HS-27A (cell line): Measurements from ENCODE around the gene ACADSB.

Experiments used
- DNase-seq: peaks from one replicate; pipeline ENCODE4 v3.0.0-alpha.2; 2012; ENCODE audit warnings: low read depth, missing footprints

The ACADSB gene

DNA sequence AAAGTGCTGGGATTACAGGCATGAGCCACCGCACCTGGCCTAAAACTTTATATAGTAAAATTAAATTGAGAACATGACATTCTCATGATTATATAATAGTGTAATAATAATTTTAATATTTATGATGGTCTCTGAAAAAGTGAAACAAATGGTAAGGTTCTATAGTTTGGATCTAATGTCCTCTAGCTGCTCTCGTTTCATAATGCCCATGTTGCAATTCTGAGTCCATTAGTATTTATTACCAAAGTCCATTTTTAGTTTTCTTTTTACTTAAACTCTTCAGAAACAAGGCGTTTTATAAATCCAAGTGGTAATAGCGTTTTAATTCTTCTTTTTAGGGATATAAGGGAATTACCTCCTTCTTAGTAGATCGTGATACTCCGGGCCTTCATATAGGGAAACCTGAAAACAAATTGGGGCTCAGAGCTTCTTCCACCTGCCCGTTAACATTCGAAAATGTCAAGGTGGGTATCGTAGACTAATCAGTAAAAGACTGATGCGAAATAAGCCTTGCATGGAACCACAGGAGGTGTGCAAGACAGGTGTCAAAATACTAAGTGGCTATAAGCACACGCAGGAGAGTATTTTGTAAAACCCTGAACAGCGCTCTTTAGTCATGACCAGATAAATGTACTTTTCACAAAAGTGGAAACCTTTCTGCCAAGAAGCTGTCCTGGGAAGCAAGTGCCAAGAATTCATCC lies 34.1 kb downstream of the ACADSB start:
- DNase-seq, result no peak

DNA sequence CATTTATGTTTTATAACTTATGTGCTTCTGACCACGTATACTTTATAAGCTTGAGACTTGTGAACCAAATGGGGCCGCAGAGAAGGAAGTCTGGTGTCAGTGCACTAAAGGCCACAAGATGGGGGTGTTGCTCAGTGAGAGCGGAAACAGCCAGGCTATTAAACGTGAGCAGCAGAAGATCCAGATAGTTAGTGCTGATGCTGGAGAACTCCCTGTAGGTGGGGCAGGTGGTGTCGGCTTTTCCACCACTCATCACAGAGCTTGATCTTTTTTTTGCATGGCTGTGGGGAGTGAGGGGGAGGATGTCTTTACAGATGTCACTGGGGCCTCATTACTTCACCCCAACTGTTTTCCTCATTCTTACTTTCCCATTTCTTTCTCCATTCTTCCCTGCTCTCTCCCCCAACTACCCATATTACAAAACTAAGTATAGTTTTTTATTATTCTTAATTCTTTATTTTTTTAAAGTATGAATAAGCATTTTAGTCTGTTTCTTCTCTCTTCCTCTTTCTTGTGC lies 34.7 kb downstream of the ACADSB start:
- DNase-seq, result no peak

DNA sequence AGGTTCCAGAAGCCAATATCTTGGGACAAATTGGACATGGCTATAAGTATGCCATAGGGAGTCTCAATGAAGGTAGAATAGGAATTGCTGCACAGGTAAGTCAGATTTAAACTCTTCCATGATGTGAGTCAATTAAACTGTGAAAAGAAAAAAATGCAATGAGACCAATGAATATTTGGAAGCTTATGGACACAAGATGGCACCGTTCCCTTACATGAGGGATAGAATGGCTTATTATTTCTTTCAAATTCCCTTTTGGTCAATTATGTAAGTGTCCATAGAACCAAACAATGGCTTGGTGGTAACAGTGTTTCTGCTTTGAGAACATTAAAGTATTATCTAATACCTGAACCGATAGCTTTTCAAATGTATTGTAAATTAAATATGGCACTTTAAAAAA lies 35.6 kb downstream of the ACADSB start:
- no peak for DNase-seq

DNA sequence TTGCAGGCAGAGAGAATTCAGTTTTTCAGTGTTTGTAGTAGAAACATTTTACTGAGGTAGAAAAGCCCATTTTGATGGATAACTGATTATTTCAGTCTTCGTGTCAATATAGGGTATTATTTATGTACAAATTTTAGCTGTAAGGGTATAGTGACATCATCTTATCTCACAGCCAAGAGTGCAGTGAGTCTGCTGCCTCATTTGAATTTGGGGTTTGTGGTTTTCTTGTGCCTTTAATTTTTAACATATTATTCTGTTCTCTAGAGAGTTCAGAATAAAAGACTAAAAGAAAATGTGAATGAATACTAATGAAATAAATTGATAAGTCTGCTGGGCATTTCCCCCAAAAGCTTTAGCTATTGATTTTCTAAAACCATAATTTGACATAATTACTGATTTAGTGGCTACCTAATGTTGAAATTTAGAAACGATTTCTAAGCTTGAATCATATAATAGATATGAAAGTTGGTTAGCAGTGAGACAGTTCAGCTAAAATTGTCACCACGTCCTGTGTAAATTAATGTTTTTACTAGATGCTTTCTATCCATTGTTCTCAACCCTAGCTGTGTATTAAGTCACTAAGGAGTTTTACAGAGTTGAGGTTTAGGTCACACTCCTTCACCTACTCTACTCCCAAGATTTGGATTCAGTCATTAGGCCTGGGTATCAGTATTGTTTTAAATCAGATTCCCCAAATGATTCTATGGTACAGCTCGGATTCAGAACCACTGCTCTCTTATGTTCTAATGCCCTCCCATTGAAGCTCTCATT lies 37.3 kb downstream of the ACADSB start:
- no peak for DNase-seq

DNA sequence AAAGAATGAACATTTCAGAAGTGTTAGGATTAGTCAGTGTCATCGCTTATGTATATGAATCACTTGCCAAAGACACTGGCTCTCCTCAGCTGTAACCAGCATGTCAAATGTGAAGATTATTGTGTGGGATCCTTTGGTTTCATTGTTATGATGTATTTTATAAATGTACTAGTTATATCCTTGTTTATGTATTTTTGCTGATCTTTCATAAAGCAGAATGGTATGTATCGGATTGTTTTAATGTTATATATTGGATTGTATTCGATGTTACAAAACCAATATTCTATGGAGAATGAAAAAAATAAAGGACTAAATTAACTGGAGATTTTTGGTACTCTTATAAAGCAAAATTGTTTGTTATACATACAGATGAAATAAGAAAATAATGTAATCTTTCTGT lies 49.2 kb downstream of the ACADSB start:
- no peak for DNase-seq

DNA sequence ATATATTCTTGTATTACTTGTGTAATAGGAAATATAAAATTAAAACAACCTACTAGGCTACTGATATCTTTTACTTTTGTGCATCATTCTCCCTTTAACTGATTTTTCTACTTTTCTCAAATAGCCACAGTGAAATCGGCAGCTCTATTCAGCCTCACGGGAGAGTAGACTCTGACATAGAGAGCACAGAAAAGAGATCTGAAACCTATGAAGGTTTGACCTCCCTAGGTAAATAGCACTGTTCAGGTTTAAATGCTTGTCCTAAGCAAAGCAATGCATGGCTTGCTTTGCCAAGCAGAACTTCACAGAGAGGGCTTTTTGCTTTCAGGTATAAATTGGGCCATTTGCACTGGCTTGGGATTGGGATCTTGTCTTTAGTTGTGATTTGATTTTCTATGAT lies 53.1 kb downstream of the ACADSB start:
- no peak for DNase-seq

DNA sequence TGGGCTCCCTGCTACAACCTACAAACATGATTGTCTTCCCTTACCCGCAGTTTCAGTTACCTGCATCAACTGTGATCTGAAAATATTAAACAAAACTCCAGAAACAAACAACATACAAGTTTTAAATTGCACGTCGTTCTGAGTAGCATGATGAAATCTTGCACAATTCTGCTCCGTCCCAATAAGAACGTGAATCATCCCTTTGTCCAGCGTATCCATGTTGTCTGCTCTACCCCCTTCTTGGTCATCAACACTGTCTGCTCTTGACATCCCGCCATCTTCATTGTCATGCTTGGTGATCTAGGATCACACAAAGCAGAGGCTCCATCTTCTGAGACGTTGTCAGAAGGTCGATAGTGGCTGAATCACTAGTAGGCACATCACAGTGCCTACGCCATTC lies 53.9 kb downstream of the ACADSB start:
- DNase-seq, result no peak

DNA sequence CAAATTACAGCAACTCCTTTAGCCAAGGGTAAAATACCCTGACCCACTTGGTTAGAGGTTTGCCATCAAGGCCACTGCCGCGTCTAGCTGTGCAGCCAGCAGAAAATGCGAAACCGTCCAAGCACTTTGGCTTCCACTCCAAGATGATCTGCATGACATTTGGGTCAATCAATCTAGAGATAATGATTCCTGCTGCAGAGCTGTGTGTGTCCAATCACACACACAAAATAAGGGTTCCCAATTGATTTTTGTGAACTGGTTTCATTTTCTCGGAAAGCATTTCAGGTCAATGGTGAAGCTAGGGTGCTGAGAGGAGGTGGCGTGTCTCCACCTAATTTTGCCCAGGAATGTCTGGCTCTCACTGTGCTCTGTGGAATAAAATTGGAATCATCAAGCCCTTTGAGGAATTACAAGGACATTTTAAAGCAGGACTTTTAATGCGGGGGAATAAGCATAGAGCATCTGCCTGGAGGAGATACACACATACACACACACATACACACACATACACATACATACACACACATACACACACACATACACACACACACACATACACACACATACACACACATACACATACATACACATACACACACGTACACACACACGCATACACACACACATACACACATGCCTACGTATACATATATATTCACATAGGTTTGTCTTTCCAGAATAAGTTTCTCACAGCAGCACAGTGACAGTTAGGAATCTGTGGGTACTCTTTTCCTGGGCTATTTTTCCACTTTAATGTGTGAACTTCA lies 59.5 kb downstream of the ACADSB start:
- no peak for DNase-seq

DNA sequence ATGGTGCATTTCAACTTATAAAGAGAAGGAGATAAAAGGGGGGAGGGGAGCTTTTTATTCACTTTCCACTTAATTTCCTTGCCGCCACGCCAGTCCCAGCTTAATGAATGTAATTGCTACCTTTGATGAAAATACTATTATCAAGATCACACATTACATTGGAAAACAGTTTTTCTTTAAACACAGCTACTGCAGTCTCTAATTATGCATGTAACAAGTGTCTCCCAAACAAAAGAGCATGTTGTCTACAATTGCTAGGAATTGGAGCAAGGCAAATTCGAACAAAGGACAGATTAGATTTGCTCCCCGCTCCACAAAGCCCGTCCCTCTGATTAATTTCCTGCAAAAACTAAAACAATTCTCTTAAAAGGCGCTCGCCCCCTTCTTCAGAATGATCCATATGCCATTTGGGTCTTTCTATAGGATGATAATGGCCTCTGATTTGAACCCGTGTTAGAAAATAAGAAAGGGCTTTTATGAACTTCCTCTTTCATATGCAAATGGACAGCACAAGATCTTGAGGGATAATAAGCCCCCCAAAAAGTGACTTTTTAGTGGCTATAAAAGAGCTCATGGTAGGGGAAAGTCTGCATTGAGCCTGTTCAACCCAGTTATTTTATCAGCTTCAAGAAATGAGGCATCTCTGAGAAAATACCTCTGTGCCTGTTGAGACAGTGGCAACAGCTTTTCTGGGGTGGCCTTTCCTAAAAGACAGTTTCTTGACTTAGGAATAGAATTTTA lies 60.6 kb downstream of the ACADSB start:
- DNase-seq, result no peak

DNA sequence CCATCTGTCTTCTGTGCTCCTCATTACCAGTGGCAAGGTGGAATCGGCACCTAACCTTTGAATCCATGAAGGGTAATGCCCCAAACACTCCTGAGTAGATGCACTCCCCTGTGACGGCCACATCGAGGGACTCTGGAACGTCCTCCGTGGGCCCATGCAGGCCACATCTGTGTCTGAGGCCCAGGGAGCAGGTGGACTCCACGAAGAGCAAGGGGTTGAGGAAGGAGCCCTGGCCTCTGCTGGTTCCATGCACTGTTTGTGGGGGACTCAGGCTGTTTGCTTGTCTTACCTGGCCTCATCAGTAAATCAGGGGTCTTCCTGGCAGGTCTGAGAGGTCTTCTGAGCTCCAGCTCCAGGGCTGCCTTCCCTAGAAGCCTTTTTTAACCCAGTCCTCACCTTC lies 64.4 kb downstream of the ACADSB start:
- no peak for DNase-seq

DNA sequence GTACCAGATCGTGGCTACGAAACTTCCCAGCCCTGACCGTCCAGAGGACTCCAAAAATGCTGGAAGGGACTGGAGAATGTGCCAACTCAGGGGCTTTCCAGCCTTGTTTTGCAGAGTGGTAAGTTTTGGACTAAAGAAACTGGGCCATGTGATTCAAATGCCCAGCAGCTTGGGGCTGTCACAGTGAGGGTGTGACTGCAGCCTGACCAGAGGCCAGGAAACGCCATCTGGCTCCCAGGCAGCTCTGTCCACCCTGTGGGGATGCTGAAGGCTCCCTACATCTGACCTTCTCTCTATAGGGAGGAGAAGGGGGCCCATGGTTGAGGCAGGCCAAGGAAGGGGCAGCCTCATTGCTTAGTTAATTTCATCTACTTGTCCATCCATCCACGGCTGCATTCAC lies 65.4 kb downstream of the ACADSB start:
- no peak for DNase-seq

DNA sequence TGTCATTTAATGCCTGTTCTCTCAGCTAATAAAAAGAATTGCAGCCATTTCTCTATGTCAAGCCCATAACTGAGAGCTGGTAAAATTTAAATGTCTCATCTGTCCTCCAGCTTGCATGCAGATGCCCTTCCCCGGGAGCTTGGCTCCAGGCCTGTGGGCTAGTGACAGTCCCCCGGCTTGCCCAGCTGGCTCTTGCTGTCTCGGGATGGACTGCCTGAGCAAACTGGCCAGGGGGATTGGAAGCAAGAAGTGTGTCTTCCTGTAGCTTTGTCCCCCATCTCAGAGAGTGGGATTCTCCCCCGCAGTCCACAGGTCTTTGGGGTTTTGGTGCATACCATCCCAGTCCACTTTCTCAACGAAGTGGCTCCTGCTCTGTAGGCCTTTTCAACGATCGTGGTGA lies 73.1 kb downstream of the ACADSB start:
- DNase-seq, result no peak

DNA sequence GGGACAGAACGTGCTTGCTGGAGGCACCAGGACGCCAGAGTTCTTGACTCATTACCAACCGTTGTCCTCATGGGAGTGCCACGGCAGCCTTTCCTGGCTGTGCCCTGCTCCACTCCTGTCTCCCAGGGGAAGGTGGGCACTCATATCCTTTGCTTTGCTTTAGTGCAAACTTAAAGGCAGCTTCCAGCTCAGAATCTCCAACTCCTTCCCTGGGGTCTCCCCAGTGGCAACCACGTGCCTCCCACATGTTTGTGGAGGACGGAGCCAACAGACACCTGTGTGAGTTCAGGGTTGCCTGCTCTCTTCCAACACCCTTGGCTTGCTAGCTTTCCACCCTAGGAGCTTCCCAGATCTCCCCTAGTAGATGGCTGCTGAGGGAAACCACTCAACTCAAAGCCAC lies 75.0 kb downstream of the ACADSB start:
- DNase-seq, result no peak

DNA sequence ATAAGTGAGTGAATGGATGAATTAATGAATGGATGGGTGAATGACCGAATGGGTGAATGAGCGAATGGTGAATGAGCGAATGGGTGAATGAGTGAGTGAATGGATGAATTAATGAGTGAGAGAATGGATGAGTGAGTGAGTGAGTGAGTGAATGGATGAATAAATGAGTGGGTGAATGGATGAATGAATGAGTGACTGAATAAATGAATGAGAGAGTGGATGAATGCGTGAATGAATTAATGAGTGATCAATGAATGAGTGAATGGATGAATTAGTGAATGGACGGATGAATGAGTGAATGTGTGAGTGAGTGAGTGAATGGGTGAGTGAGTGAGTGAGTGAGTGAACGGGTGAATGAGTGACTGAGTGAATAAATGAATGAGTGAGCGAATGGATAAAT lies 77.5 kb downstream of the ACADSB start:
- no peak for DNase-seq

DNA sequence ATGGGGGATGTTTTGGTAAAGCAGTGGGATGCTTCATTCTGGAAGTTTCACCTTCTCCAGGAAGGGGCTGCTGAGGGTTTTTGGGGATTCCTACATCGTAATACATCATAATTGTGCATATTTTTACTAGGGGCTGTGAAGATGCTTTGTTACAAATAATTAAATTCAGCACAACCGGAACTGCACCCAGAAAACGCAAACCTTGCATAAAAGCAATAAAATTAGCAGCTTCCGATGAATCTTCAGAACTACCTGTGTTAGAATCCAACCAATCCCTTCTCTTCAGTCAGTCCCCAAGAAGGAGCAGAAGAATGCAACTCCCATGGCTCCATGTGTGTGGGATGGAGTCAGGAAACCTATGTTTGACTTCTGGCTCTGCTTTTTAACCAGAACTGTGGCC lies 78.5 kb downstream of the ACADSB start:
- DNase-seq, result no peak

DNA sequence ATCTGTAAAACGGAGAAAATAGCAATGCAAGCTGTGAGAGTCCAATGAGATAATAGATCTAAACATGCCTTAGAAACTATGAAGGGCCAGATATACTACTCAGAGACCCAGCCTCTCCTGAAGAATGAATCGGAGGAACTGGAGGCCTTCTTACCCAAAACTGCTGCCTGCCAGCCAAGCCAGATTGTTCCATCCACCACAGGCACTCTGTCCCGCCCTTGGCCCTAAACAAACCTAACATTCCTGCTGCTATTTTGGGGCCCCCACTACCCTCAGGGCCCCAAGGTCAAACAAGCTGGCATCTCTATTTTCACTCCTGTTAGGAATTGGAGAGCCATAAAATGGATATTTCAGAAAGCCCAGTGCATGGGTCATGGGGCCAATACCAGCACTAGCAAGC lies 79.0 kb downstream of the ACADSB start:
- DNase-seq, result no peak

DNA sequence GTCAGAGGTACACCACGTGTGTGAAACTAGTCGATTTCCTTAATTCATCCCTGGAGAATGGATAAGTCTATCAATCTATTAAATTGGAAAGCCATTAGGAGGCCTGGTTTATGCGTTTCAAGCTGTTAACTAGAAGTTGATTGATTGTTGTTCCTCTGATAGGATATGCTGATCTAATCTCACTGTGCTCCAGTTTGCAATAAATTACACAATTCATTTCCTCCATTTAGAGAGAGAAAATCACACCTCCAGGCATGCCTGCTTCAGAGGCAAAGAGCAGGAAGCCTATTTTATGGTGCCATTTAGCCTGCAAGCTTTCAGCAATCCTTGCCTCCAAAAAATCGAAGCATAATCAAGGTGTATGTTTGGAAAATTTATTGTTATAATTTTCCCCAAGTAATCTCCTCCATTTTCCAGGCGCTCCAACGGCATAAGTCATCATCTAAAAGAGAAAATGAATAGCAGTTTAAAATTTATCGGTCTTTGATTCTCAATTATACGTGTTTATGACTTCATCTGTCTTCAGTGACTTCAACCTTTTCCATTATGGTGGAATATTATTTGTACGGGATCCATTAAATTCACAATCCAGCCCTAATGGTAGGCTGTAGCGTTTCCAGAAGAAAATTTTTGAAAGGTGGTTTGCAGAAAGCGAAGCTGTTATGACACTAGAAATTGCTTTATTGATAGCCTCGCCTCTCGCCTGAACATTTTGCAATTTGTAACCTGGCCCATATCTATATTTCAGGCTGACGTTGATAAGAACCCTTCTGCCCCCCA lies 84.0 kb downstream of the ACADSB start:
- DNase-seq, result no peak

DNA sequence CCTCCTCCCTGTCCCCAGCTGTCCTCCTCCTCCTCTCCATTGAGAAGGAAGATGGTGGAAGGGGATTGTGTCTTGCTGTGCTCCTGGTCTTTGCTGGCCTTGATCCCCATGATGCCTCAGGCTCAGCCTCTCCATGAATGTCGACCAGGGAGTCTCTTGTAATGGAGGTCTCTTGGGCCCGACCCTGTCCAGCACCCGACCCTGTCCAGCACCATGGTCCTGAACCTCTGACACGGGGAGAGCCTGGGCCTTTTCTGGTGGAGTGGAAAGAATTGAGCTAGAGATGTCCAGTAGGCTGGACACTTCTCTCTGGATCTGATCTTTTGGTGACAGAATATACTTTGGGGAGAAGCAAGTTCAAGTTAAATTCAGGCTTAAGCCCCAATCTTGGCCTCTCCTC lies 84.7 kb downstream of the ACADSB start:
- DNase-seq, result no peak

DNA sequence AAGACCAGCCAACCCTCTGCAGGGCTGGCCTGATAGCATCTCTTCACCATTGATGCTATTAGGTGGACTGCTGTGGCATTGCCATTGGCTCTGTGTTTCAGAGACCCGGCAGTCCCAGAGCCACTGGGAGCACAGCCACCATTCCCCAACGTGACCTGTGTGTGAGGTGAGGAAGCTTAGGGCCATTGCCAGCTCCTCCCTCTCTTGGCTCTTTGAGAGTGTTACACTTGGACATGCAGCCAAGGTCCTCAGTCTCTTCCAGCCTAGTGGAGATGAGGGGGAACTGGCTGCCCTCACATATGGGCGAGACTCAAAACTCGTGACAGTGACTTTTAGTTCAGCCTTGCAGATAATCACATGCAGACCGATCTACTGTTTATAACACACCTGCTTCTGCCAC lies 87.6 kb downstream of the ACADSB start:
- no peak for DNase-seq

DNA sequence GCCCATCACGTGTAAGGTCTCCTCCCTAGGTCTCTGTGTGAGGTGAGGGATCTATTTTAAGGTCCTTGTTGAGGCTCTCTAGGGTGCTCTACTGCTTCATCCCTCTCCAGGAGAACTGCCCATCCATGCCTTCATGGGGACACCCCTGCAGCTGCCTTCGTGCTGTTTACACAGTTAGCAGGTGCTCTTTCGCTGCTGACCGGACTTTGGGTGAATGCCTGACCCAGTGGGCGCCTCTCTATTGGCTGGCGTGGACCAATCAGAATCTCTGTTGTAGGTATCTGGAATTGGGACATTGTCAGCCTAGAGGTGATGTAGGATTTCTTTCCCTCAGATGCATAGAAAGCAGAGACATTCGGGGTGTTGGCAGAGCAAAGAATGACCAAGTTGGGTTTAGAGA lies 88.2 kb downstream of the ACADSB start:
- DNase-seq, result no peak

DNA sequence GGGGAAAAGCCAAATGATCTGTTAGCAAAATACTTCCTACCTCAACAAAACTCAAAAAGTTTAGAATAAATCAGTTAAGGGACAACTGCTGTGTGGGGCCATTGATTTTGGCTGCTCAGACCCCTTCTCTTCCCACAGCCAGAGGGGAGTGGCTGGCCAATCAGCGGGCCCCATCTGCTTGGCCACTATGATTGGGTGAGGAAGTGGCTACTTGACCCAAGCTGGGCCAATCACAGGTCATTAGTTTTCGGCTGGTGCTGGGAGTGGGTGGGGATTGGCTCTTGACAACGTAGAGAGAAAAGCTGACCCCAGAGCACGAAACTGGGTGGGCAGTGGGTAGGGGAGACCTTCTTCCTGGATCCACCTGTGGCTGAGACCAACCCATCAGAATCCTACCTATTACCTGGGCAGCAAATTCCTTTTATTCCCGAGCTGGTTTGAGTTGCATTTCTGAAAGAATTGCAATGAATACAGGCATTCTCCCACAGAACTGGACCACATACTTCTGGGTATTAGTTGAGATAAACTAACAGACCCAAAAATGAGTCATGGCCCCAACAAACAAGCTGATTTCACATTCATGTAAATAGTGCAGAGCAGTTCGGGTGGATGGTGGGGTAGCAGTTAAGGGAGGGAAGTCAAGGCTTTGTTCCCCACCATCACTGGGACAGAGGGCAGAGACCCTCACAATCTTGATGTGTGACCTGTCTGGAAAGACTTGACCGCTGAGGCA lies 91.4 kb downstream of the ACADSB start:
- DNase-seq, result no peak
